H1 (cell line): ENCODE results near the gene PMM2. TPM values are rescaled to one million over a fixed set of nuclear protein-coding genes. Genes with fewer than 3 reads are reported as not detected.

Source experiments
- EZH2 ChIP-seq: fragments of 200-600 bp; sonication (generic); IDR thresholded peaks from 2 replicates; pipeline ENCODE4 v1.7.1; 2012; ENCODE audit warnings: low read depth, mild to moderate bottlenecking, moderate library complexity, low read length, inconsistent platforms; ENCODE audit not compliant: severe bottlenecking
- YY1 ChIP-seq: IDR thresholded peaks from 2 replicates; pipeline ENCODE4 v1.6.1; 2011; ENCODE audit warnings: low read depth, mild to moderate bottlenecking, low read length
- polyA plus RNA-seq, 7 experiments: library from polyadenylated mRNA; depleted of rRNA in 3 of 7; stranded (reverse) in 5 of 7; unstranded in 2 of 7; fragments of >200 nt in 5 of 7; fragments of 200-250 nt in 2 of 7; gene quantifications; 1 replicate in 5 of 7; 2 replicates in 1 of 7; 4 replicates in 1 of 7; pipeline versions ENCODE4 v1.2.1 to v1.2.3, GENCODE V29; 2011 to 2013; ENCODE audit warnings: missing spikeins in 2 of 7, mixed read lengths in 2 of 7
- total RNA-seq: library from RNA; stranded (reverse); fragmentation: NEBNext Ultra II Directional; extraction: Animal tissue kit (Norgen Biotek cat#: 25700); gene quantifications from 2 replicates; pipeline ENCODE4 v1.2.1, GENCODE V29; 2021

The PMM2 gene
- total and polyA plus RNA-seq, 2 of the 8 experiments (the other 6 are each of a cell fraction or from before 2014, with no cell fraction given): 26.2 to 49.4 TPM

DNA sequence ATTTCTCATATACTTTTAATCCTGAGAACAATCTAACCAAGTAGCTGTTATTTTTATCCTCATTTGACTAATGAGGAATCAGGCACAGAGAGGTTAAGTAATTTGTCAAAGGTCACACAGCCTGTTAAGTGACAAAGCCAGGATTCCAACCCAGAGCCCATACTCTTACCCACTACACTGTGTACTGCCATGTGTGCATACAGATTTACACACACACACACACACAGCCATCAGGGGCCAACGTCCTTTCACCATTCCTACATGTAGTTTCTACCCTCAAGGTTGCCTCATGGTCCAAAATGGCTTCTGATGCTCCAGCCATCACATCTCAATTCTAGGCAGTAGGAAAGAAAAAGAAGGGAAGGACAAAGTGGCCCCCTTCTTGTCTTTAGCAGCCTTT is 22.3 kb upstream of the PMM2 start (continued):
- TF ChIP-seq EZH2: no peak
- TF ChIP-seq YY1: no peak
